Medulla oblongata (tissue), 1 donor: ENCODE data around the gene ADIPOR2.
"Not testable (repeated sequence)": the region's sequence is repeated elsewhere in the genome, so short reads cannot be mapped to it uniquely, and the experiment has no call there.

Experiments used
- DNase-seq: peaks from one replicate; pipeline ENCODE4 v3.0.0-alpha.2; 2015; ENCODE audit errors: extremely low spot score

The ADIPOR2 gene

GRCh38 chr12:1812650-1813302 is 121.9 kb downstream of the ADIPOR2 start:
- peak; percentile 67 for DNase-seq

- DNase-seq = no peak
Observed at GRCh38 chr12:1814266-1814665, 123.4 kb downstream of the ADIPOR2 start.

- no peak for DNase-seq
Observed at GRCh38 chr12:1815108-1815507, 124.2 kb downstream of the ADIPOR2 start.

- DNase-seq = no peak
Observed at GRCh38 chr12:1815814-1816729, 125.2 kb downstream of the ADIPOR2 start.

- no peak for DNase-seq
Observed at GRCh38 chr12:1816730-1817348, 126.0 kb downstream of the ADIPOR2 start.

- DNase-seq = not testable (repeated sequence)
Observed at GRCh38 chr12:1817928-1818327, 127.1 kb downstream of the ADIPOR2 start.

GRCh38 chr12:1819050-1819449 is 128.2 kb downstream of the ADIPOR2 start:
- DNase-seq = no peak

- no peak for DNase-seq
Observed at GRCh38 chr12:1819571-1819970, 128.7 kb downstream of the ADIPOR2 start.

- DNase-seq = no peak
Observed at GRCh38 chr12:1820191-1820895, 129.5 kb downstream of the ADIPOR2 start, which contains the start of gene LRTM2. LRTM2 (plus strand) TSS chr12:1820565; CDS start chr12:1828149, 7,584 bp downstream.

- no peak for DNase-seq
Observed at GRCh38 chr12:1820896-1821291, 130.0 kb downstream of the ADIPOR2 start.

GRCh38 chr12:1821805-1822204 is 130.9 kb downstream of the ADIPOR2 start:
- no peak for DNase-seq

- DNase-seq = no peak
Observed at GRCh38 chr12:1822699-1823098, 131.8 kb downstream of the ADIPOR2 start.

- no peak for DNase-seq
Observed at GRCh38 chr12:1823237-1823636, 132.4 kb downstream of the ADIPOR2 start.

GRCh38 chr12:1825382-1826102 is 134.7 kb downstream of the ADIPOR2 start:
- no peak for DNase-seq

GRCh38 chr12:1826401-1826800 is 135.5 kb downstream of the ADIPOR2 start:
- DNase-seq = no peak

- no peak for DNase-seq
Observed at GRCh38 chr12:1826867-1827705, 136.2 kb downstream of the ADIPOR2 start.

GRCh38 chr12:1827826-1828805 is 137.2 kb downstream of the ADIPOR2 start:
- DNase-seq = no peak

GRCh38 chr12:1828856-1829255 is 138.0 kb downstream of the ADIPOR2 start:
- DNase-seq = no peak

- DNase-seq = no peak
Observed at GRCh38 chr12:1829306-1829900, 138.5 kb downstream of the ADIPOR2 start.
